GM18505 (cell line): ENCODE data around the gene EXOSC7.
A peak's percentile ranks its signal among the peaks of the same experiment; 100 is the strongest.
"Not testable (repeated sequence)": the region's sequence is repeated elsewhere in the genome, so short reads cannot be mapped to it uniquely, and the experiment has no call there.

Source experiments
- ATAC-seq: cut with Tn5 transposase; IDR thresholded peaks from one replicate; pipeline ENCODE4 v1.9.1; 2021; ENCODE audit not compliant: unreplicated experiment
- POLR2A ChIP-seq: IDR thresholded peaks from 4 replicates; pipeline ENCODE4 v1.6.1; 2011; ENCODE audit warnings: borderline replicate concordance; ENCODE audit not compliant: insufficient read depth, insufficient read length; ENCODE audit errors: extremely low read depth

Gene EXOSC7

GRCh38 chr3:45033791-45034190, 57.7 kb downstream of the EXOSC7 start:
- TF ChIP-seq POLR2A, result no peak
- ATAC-seq, result no peak

- TF ChIP-seq POLR2A, result no peak
- ATAC-seq, result no peak
Measured at GRCh38 chr3:45034612-45035252, 58.7 kb downstream of the EXOSC7 start.

- TF ChIP-seq POLR2A, result no peak
- no peak for ATAC-seq
Measured at GRCh38 chr3:45035441-45036301, 59.6 kb downstream of the EXOSC7 start.

- no peak for TF ChIP-seq POLR2A
- peak; percentile 62 for ATAC-seq
Measured at GRCh38 chr3:45037720-45038455, 61.8 kb downstream of the EXOSC7 start.

- no peak for TF ChIP-seq POLR2A
- ATAC-seq, result no peak
Measured at GRCh38 chr3:45041666-45042065, 65.6 kb downstream of the EXOSC7 start.

- no peak for ATAC-seq
- no peak for TF ChIP-seq POLR2A
Measured at GRCh38 chr3:45042162-45042561, 66.1 kb downstream of the EXOSC7 start.

GRCh38 chr3:45043728-45044299, 67.8 kb downstream of the EXOSC7 start:
- no peak for TF ChIP-seq POLR2A
- no peak for ATAC-seq

GRCh38 chr3:45048244-45048643, 72.2 kb downstream of the EXOSC7 start:
- TF ChIP-seq POLR2A, result no peak
- ATAC-seq, result no peak

- no peak for TF ChIP-seq POLR2A
Measured at GRCh38 chr3:45049807-45050206, 73.8 kb downstream of the EXOSC7 start.

GRCh38 chr3:45051685-45052084, 75.6 kb downstream of the EXOSC7 start:
- no peak for TF ChIP-seq POLR2A
- ATAC-seq, result no peak

More at GRCh38 chr3:45049807-45050206, 73.8 kb downstream of the EXOSC7 start:
- ATAC-seq, result no peak

GRCh38 chr3:45053805-45054195, 77.8 kb downstream of the EXOSC7 start:
- not testable (repeated sequence) for ATAC-seq

- TF ChIP-seq POLR2A, result no peak
- no peak for ATAC-seq
Measured at GRCh38 chr3:45054196-45054857, 78.3 kb downstream of the EXOSC7 start.

GRCh38 chr3:45055032-45055410, 79.0 kb downstream of the EXOSC7 start:
- ATAC-seq, result no peak
- no peak for TF ChIP-seq POLR2A
